Nephron progenitor cell (in vitro differentiated cells): Measurements from ENCODE around the gene SOCS3.
A peak's percentile ranks its signal among the peaks of the same experiment; 100 is the strongest.

ENCODE experiments used
- DNase-seq: peaks from one replicate; pipeline ENCODE4 v3.0.0; 2021
- H3K27ac Mint-ChIP-seq: 2 replicates; pipeline ENCODE4 v1.8.0; 2021; ENCODE audit warnings: mild to moderate bottlenecking, moderate library complexity, mixed read lengths
- H3K27me3 Mint-ChIP-seq: 2 replicates; pipeline ENCODE4 v1.8.0; 2021; ENCODE audit warnings: mild to moderate bottlenecking, low read depth, mixed read lengths; ENCODE audit not compliant: poor library complexity
- H3K36me3 Mint-ChIP-seq: 2 replicates; pipeline ENCODE4 v1.8.0; 2021; ENCODE audit warnings: low read depth, mixed read lengths
- H3K4me1 Mint-ChIP-seq: 2 replicates; pipeline ENCODE4 v1.8.0; 2021; ENCODE audit warnings: mixed read lengths
- H3K4me3 Mint-ChIP-seq: 2 replicates; pipeline ENCODE4 v1.8.0; 2021; ENCODE audit warnings: mild to moderate bottlenecking, moderate library complexity, mixed read lengths
- H3K9me3 Mint-ChIP-seq: 2 replicates; pipeline ENCODE4 v1.8.0; 2021; ENCODE audit warnings: mild to moderate bottlenecking, moderate library complexity, mixed read lengths
- CTCF ChIP-seq: fragments of 200-600 bp; sonication (generic); IDR thresholded peaks from 2 replicates; pipeline ENCODE4 v1.5.0; 2021; ENCODE audit warnings: antibody characterized with exemption

Gene SOCS3

GRCh38 chr17:78360371-78361224 lies 721 bp upstream of the SOCS3 start:
- Mint-ChIP-seq H3K4me1 (peaks cover 68% of the 10 kb centered on the region), H3K27ac (no peak overlapping the region), H3K9me3 (no peaks in the 10 kb centered on the region), H3K27me3 (peaks cover 16% of the 10 kb centered on the region), H3K36me3 (peaks cover 19% of the 10 kb centered on the region), H3K4me3 (peak overlapping the region; percentile 80)
- peak; percentile 96 for DNase-seq
- peak; percentile 89 for TF ChIP-seq CTCF

GRCh38 chr17:78359321-78359996 lies 418 bp downstream of the SOCS3 start:
- no peak for DNase-seq
- peaks cover 68% of the 10 kb centered on the region for H3K4me1 Mint-ChIP-seq
- peaks cover 19% of the 10 kb centered on the region for H3K36me3 Mint-ChIP-seq
- TF ChIP-seq CTCF = no peak
- peaks cover 16% of the 10 kb centered on the region for H3K27me3 Mint-ChIP-seq
- peak overlapping the region; percentile 83 for H3K4me3 Mint-ChIP-seq
- H3K9me3 Mint-ChIP-seq = no peaks in the 10 kb centered on the region
- H3K27ac Mint-ChIP-seq = no peak overlapping the region

- Mint-ChIP-seq H3K4me1 (peaks cover 69% of the 10 kb centered on the region), H3K9me3 (no peaks in the 10 kb centered on the region), H3K36me3 (peaks cover 19% of the 10 kb centered on the region), H3K27ac (no peak overlapping the region), H3K27me3 (peaks cover 16% of the 10 kb centered on the region), H3K4me3 (peak overlapping the region; percentile 79)
- no peak for TF ChIP-seq CTCF
- DNase-seq = peak; percentile 52
Observed at GRCh38 chr17:78358538-78359320, 1.1 kb downstream of the SOCS3 start.

GRCh38 chr17:78357672-78358537 lies 2.0 kb downstream of the SOCS3 start:
- Mint-ChIP-seq H3K27me3 (peaks cover 16% of the 10 kb centered on the region), H3K4me1 (peaks cover 71% of the 10 kb centered on the region), H3K9me3 (no peaks in the 10 kb centered on the region), H3K27ac (no peak overlapping the region), H3K36me3 (peaks cover 19% of the 10 kb centered on the region), H3K4me3 (peak overlapping the region; percentile 79)
- DNase-seq = no peak
- no peak for TF ChIP-seq CTCF

- Mint-ChIP-seq H3K27me3 (peaks cover 14% of the 10 kb centered on the region), H3K9me3 (no peaks in the 10 kb centered on the region), H3K36me3 (peaks cover 19% of the 10 kb centered on the region), H3K27ac (no peak overlapping the region), H3K4me3 (peak overlapping the region; percentile 79), H3K4me1 (peaks cover 68% of the 10 kb centered on the region)
- DNase-seq = peak; percentile 23
- TF ChIP-seq CTCF = no peak
Observed at GRCh38 chr17:78357177-78357586, 2.7 kb downstream of the SOCS3 start.
